ENCODE measurements around the gene C1orf53.

GRCh38 chr1:197862671-197863070 is 39.8 kb upstream of the C1orf53 start:
- TF ChIP-seq POLR2A (IDR thresholded peaks at IDR 0.05) (no peak), CTCF (IDR thresholded peaks at IDR 0.05) (no peak)

Measured in uterus (tissue), 2 donors.